Activated CD4-positive, CD25-positive, alpha-beta regulatory T cell treated with anti-CD3 and anti-CD28 coated beads, Interleukin-2, amount 50 U/mL, for 16 hours (primary cell): ENCODE results near the gene KCTD16.

Experiments used
- DNase-seq: peaks from one replicate; pipeline ENCODE4 v3.0.0-alpha.2; 2020; ENCODE audit warnings: low read depth, low spot score

KCTD16 gene

DNA sequence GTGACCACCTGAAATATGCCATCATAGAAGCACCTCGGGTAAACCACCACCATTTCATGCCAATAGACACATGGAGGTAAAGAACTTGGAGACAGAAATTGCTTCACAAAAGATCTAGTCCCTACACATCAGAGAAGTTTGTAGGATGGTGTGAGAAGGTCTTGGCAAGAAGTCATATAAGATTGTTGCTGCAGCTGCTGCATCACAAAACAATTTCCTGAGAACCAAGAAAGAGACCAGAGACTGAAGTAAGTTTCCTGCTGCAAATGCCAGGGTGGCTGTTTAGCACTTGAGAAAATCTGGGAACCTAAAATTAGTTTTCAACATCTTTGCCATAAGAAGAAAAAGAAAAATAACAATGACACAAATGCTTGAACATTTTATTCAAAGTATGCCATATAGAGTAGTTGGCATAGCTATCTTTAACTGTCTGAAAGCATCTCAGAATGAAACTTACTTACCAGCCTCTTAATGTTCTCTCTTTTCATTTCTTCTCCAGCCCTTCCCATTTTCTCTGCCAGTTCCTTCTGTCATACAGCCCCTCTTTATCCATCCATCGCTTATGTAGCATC is 114.3 kb downstream of the KCTD16 start:
- no peak for DNase-seq

DNA sequence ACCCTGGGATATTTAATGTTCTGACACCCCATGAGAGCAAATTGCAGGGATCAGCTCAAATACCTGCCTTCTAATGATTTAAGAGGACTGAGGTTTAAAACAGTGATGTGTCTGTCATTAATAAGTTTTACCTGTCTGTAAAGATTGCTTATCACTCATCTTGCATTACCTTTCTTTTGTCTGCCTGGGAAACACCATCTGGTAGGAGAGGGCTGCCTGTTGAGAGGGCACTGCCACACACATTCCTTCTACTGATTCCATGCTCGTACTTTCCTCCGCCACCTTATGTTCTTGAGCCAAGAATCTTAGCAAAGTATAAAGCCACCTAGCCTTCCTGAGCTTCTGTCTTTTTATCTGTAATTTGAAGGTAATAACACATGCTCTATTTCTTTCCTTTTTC is 118.6 kb downstream of the KCTD16 start:
- DNase-seq: no peak

DNA sequence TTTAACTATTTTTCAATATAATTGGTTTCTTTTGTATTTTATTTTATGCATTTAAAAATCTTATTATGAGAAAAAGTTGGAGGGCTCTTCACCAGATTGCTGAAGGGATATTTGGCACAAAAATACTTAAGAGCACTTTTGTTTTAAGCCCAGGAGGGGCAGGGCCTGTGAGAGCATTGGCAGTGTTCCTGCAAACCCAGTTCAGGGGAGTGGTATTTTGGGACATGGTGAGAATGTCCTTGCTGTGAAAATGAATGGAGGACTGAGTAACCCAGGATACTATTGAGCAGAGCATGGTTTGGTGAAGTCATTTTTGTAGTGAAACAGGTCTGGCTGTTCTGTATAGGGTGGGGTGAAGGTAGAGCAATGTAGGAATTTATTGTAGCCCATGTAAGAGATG is 121.4 kb downstream of the KCTD16 start:
- DNase-seq: no peak

DNA sequence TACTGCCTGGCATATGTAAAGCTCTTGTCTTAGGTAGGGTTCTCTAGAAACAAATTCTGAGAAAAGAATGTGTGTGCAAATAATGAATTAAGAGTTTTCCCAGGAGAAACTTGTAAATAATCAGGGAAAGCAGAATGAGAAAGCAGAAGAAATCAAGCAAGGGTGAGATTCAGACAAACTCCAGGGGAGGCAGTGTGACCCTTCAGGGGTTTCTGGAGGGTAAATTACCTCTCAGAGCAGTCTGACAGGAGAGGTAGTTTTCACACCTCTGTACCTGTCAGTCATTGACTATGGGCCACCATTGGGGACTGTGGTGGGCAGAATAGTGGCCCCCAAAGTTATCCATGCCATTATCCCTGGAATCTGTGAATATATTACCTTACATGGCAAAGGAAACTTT is 124.6 kb downstream of the KCTD16 start:
- DNase-seq: no peak

DNA sequence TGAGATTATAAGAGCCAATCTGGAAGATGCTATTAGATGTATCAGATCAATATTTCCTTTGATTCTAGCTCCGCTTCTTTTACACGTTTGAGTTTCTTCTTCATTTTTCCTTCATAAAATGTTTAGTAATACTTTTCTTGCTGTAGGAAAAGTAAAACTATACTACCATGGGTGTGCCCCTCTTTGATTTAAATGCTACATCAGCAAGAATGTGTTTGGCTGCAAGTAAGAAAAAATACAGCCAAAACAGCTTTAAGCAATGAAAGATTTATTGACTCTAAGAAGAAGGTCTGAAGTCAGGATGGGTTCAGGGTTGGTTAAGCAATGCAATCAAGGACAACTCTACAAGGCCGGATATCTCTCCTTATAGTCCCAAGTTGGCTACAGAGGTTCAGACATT is 126.4 kb downstream of the KCTD16 start:
- no peak for DNase-seq

DNA sequence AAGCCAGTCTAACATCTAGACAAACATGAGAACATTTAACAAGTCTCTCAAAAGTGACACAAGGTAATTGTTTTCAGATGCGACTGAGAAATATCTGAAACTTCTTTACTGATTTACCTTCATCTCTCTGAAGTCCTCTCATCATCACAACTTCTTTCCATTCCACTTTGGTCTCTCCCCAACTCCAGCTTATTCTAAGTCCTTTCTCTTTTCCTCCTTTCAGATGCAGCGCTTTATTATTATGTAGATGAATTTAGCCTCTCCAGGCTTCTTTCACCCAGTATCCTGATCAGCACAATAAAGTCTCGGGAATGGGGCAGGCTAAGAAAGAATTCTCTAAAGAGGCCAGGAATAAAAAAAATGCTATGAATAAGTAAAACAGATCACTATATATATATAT is 128.0 kb downstream of the KCTD16 start:
- no peak for DNase-seq

DNA sequence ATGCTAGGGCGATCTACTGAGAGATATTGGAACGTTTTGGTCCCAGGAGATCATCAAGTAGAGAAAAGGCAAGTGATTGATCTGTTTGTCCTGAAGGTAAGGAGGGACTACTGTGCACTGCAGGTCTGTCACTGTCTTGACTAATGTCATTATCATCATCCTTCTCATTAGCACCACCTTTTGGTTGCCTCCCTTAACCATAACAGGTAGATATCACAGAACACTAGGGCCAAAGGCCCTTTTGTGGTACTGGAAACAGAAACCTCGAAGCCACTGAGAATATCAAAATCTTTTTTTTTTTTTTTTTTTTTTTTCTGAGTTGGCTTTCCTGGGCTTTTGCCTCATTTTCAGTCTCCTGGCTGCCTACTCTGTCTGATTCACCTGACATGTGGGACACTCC is 134.0 kb downstream of the KCTD16 start:
- no peak for DNase-seq

DNA sequence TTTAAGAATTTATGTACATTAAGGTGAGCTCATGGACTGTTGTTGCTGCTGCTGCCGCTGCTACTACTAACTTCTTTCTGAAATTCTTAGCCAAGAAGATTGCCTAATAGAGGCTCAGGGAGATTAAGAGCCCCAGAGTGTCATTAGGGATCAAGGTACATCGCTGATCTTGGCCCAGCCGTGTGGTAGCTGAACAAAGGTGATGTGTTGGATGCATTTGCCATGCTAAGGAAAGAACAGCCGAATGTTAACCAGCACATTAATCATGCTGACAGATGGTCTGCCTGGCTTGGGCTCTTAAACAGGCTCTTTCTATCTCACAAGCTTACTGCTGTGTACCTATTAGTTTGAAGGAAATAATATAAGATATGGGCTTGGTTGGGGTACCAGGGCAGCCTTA is 137.1 kb downstream of the KCTD16 start:
- no peak for DNase-seq

DNA sequence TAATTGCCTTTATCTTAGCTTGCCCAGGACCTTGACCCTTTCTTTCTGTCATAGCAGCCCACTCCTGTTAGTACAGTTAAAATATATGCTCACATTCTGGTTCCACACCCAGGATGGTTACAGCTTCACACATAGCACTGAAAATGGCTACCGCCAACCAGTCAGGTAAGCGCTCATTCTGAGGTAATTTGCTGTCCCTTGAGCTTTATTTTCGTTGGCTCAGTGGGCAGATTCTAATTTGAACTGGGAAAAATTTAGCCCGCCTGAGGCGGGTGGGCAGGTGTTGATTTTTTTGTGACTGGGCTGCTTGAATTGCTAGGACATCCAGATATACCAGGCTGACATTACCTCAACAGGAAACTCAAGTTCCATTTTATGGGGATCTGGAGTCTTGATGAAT is 137.5 kb downstream of the KCTD16 start:
- no peak for DNase-seq

DNA sequence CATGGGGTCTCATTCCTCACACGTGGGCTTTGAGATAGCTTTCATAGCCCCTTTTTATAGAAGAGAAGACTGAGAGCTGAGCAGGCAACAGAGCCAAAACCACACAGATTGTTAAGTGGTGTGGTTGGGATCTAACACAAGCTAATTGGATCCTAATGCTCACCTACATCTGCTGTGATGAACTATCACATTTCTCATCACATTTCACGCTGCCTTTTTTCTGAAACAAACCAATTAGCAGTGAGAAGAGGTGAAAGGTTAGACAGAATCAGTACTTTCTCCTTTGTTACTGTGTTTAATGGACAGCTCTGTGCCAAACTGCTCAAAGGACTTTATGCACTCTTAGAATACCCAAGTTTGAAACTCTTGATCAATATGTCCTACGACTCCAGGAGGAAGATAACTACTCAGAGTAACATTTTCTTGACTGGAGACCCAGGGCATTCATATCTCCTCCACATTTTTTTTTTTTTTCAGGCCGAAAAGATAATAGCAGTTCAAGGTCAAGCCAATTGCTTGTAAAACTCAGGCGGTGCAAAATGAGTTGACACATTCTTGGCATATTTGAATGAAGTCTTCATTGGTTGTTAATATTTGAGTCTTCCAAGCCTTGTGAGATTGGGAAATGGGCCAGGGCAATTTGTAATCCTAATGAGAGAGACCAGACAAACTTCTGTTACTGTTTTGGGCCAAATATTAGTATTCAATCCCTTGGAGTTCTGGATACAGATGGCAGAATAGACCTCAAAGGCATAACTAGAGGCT is 138.4 kb downstream of the KCTD16 start:
- no peak for DNase-seq

DNA sequence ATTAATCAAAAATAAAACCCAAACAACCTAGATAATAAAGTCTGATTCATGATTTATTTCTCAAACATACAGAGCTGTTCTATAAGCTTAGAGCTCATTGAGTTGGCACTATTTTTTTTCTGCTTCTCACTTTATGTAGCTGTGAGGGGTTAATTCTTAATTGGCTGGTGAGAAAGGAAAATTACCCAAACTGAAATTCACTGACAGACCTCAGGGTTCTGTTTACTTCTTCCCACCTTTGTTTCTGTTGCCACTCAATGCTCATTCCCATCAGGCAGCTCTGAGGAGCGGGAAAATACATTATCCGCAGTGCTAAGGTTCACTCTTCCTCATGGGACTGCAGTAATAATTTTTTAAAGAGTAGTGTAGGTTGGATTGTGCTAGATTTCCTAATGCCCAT is 139.9 kb downstream of the KCTD16 start:
- DNase-seq: no peak

DNA sequence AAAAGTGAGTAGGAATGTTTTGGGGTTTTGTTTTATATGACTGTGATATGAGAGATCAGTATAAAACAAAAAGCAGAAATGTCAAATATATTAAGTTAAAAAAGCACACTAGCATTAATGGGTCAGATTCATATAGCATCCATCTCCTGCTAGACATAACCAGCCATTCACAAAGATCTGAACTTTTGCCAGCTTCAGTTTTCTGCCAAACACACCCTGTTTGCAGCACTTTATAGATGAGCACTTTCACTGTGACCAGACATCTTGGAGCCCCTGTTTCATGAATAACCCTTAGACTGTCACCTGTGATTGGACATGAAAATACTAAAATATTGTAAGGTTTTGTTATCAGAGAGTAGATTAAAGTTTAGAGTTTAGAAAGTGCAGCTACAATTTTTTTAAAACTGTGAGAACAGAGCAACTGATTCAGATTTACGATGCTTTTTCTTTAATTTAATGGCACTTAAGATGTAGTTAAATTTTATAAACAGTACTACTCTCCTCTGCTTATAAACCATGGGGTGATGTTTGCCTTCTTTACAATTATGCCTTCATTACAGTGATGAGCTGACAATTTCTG is 142.6 kb downstream of the KCTD16 start:
- no peak for DNase-seq

DNA sequence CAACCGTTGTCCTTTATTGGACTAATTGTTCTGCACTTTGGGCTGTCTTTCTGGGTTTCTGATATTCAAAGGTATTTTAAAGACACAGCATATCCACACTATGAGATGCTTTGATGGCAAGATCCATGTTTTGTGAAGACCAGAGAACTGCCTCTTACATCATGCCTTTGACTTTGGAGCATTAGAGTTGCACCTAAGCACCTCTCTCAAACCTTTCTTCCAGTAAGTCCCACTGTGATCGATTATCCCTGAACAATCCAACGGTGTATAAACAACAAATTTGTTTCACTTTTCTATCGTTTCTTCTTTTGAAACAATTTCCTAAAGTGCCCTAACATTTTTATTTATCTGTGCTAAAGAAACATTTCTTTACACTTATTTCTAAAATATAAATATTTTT is 144.4 kb downstream of the KCTD16 start:
- DNase-seq: no peak

DNA sequence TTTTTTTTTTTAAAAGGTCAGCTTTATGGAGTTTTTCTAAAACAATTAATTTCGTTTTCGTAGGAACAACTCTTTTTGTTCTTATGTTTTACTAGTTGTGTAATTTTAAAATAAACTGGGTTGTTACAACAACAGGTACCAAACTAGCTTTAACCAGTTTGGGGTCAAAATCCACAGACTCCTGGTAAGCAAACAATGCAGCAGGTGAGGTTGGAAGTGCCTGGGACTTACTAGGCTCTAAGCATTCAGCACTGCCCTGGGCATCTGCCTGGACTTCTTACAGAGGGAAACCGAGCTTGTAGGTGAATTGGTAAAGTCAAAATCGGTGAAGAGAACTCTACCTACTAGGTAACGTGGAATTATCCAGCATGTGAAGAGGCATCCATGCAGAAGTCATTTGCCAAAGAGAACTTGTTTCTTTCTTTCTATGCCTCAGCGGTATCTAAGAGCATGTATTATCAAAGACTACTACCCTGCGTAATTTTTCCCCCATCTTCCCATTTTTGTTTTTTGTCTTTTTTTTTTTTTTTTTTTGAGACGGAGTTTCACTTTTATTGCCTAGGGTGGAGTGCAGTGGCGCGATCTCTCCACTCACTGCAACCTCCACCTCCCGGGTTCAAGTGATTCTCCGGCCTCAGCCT is 145.4 kb downstream of the KCTD16 start:
- no peak for DNase-seq

DNA sequence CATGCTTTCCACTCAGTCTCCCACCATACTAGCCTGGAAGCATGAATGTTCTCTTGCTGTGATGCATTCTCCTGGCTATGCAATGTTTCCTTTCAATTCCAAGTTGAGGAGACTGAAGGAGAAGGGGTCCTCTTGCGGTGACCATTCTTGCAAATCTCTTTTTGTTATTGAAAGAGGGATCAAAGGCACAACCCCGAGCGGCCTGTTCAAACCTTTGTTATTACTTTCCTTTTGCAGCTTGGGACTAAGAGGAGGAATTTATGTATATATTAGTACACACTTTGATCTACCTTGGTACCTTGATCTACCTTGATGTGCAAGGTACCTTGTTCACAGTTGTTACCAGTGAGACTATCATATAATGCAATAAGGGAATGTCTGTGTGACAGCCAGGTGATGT is 147.3 kb downstream of the KCTD16 start:
- no peak for DNase-seq

DNA sequence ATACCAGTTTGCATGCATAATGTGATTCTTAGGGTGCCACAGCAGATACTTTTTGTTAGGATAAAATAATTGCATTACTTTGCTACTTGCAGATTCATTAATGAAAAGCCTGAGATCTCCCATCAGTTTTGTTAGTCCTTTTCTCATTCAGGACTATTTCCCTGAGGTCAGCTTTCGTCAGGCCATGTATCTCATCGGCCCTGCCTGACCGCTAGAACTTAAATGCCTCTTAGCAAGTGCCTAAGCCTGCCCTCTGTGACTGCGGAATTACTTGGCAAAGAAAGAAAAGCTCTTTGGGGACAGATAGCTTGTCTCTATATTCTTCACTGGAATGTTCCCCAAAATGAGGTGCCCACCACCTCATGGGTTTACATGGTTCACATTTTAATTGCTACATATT is 147.8 kb downstream of the KCTD16 start:
- no peak for DNase-seq

DNA sequence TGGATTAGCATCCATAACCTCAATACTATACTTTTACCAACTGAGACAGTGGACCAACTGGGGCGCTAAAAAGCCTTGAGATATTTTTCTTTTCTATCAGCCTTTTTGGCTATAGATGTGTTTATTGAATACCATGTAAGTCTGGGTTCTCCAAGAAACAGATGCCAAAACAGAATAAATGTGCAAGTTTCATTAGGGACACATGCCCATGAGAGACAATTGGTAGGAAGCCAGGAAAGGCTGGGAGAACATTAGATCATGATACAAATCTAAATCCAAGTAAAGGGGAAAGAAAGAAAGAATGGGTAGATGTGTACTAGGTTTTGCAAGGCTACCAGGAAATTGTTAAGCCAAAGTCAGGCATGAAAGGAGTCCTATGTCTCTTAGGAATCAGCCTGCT is 152.5 kb downstream of the KCTD16 start:
- no peak for DNase-seq

DNA sequence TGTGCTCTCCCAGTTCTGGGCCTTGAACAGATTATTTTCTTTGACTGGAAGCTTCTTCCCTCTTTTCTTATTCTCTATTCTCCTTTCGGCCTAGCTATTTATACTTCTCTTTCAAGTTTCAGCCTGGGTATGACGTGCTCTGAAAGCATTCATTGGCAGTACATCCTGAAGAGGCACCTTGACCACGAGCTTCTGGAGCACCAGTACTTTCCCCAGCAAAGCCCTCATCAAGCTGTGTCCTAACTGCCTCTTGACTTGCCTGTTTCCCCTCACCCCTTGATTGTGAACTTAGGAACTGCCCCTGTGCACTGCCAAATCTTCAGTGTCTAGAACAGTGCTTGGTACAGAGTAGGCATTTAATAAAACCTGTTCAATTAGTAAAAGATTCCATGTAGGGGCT is 154.9 kb downstream of the KCTD16 start:
- DNase-seq: no peak

DNA sequence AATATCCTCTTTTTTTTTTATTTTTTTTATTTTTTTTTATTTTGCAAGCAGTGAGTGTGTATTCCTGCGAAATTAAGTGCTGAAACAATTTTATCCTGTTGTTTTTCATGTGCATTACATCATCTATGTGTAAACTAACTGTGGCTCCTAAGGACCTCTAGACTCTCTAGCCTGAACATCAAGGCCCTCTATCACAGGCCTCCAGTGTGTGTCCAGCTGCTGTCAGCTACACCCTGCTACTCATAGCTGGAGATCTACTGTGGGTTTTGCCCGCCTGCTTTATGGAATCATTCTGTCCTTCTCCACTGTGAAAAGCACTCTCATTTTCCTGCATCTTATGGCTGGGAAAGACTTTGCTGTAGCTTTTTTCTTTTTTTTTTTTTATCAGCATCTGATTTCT is 157.8 kb downstream of the KCTD16 start:
- no peak for DNase-seq

DNA sequence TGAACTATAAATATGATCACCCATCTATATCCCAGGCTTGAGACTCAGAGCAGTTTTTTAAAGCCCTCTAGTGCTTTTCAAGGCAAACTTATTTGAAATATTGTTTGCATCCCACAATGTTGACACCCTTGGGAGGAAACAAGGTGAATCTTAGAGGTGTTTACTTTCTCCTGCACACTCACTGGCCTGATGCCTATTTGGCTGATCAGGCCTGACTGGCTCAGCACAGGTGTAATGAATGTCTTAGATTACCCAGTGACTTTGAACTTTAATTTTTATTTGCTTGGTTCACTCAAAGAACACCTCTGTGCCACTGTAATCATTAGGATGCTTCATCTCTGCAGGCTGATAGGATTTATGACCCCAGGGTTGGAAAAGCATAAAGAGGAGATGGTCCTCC is 158.3 kb downstream of the KCTD16 start:
- DNase-seq: no peak

DNA sequence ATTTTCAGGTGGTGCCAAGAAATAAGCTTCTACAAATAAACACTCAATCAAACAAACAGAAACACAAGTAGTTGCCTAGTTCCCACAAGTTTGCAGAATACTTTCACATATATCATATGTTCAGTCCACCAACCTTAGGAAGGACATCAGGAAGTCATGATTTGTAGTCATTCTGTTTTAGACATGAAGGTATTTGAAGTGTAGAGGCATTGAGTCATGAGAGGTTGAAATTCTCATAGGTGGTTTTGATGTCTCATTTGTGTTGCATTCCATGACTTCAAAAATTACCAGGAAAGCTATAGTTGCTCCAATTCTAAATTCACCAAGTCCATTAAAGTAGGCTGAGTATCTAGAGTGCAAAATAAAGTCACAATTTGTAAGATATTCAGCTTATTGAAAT is 159.0 kb downstream of the KCTD16 start:
- DNase-seq: no peak

DNA sequence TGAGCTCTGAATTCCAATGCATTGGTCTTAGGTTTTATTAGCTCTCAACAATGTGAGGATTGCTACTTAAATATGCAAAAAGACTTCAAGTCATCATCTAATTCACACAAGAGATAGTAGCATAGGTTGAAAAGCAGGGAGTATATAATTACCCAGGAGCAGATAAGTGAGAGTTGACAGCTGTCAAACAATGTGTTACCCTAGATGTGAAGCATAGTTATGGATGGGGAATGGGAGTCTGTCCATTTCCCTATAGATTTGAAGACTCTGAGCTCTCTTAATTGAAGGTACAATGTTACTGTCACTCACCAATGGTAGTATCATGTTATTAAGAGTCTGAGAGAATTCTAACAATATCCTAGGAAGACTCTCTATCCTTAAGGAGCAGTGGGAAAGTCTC is 160.7 kb downstream of the KCTD16 start:
- no peak for DNase-seq

DNA sequence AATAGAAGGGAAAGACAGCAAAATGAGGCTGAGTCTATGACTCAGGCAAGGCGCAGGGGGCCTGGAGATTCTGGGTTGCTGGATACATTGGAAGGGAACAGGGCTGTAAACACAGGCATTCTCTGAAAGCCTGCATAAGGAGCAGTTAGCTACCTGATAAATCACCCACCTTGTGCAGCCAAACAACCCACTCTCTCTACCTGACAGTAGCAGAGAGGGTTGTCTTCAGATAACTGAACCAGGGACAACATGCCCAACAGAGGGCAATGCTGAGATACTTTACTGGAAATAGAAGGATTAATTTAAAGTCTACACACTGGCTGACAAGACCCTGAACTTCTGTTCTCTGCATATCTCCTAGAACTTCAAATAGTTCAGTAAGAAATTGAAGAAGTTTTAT is 161.6 kb downstream of the KCTD16 start:
- no peak for DNase-seq
